Hepatocyte (in vitro differentiated cells): ENCODE data around the gene PMF1.

Source experiments
- EZH2 ChIP-seq: fragments of 200-600 bp; sonication (generic); IDR thresholded peaks from 2 replicates; pipeline ENCODE4 v1.6.1; 2016; ENCODE audit warnings: antibody characterized with exemption, mild to moderate bottlenecking, borderline replicate concordance
- EZH2phosphoT487 ChIP-seq: fragments of 200-600 bp; sonication (generic); IDR thresholded peaks from one replicate; pipeline ENCODE4 v1.6.1; 2018; ENCODE audit warnings: antibody characterized with exemption, mild to moderate bottlenecking, low read depth, moderate library complexity; ENCODE audit not compliant: unreplicated experiment, severe bottlenecking
- TF ChIP-seq, protein P1 (sequence below): fragments of 200-600 bp; sonication (generic); IDR thresholded peaks from 2 replicates; pipeline ENCODE4 v1.5.1; 2016; ENCODE audit warnings: antibody characterized with exemption, mild to moderate bottlenecking; ENCODE audit not compliant: poor library complexity

DNA sequence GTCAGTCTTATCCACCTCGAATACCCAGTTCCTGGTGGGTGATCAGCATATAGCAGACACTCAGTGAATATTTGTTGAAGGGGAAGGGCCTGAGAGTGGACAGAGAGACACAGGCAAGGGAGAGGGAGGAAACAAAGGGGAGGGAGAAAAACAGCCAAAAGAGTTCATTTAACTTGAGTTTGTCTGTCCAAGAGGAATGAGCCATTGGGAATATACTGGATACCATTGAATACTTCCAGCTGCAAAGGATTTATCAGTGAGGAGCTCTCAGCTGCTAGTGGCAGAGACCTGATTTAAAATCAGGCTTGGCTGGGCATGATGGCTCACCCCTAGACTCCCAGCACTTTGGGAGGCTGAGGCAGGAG lies 17.6 kb downstream of the PMF1 start:
- TF ChIP-seq, protein P1, sequence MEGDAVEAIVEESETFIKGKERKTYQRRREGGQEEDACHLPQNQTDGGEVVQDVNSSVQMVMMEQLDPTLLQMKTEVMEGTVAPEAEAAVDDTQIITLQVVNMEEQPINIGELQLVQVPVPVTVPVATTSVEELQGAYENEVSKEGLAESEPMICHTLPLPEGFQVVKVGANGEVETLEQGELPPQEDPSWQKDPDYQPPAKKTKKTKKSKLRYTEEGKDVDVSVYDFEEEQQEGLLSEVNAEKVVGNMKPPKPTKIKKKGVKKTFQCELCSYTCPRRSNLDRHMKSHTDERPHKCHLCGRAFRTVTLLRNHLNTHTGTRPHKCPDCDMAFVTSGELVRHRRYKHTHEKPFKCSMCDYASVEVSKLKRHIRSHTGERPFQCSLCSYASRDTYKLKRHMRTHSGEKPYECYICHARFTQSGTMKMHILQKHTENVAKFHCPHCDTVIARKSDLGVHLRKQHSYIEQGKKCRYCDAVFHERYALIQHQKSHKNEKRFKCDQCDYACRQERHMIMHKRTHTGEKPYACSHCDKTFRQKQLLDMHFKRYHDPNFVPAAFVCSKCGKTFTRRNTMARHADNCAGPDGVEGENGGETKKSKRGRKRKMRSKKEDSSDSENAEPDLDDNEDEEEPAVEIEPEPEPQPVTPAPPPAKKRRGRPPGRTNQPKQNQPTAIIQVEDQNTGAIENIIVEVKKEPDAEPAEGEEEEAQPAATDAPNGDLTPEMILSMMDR: no peak
- TF ChIP-seq EZH2: no peak
- no peak for TF ChIP-seq EZH2phosphoT487
